NCI-H1930 (cell line): Measurements from ENCODE around the gene CDV3.

Source experiments
- DNase-seq, 2 experiments: peaks; one replicate each; lab custom pipeline; 2025; lab: John Stamatoyannopoulos, UW

The CDV3 gene

GRCh38 chr3:133606342-133606741 is 32.9 kb downstream of the CDV3 start:
- no peak for DNase-seq

GRCh38 chr3:133606902-133607301 is 33.4 kb downstream of the CDV3 start:
- no peak for DNase-seq

GRCh38 chr3:133607816-133608215 is 34.3 kb downstream of the CDV3 start:
- DNase-seq, result no peak

GRCh38 chr3:133608388-133608787 is 34.9 kb downstream of the CDV3 start:
- no peak for DNase-seq

GRCh38 chr3:133610031-133610430 is 36.5 kb downstream of the CDV3 start:
- no peak for DNase-seq

- DNase-seq, result no peak
These were observed 38.0 kb downstream of the CDV3 start for GRCh38 chr3:133611534-133611933.

- no peak for DNase-seq
These were observed 46.7 kb downstream of the CDV3 start for GRCh38 chr3:133620066-133620784.

GRCh38 chr3:133627789-133628188 is 54.3 kb downstream of the CDV3 start:
- no peak for DNase-seq

GRCh38 chr3:133629146-133629545 is 55.7 kb downstream of the CDV3 start:
- no peak for DNase-seq

- DNase-seq, result no peak
These were observed 60.0 kb downstream of the CDV3 start for GRCh38 chr3:133633439-133633838.
